Measurements from ENCODE around the gene FSTL3.

- TF ChIP-seq CTCF (IDR thresholded peaks at IDR 0.05) (no peak), POLR2A (IDR thresholded peaks at IDR 0.05) (no peak)
These were observed 43.6 kb upstream of the FSTL3 start for GRCh38 chr19:632579-633067.
